H1 (cell line): ENCODE data around the gene ZFTA.

Experiments used
- CBX5 ChIP-seq: fragments of 300-800, 300-1000 bp; sonication (generic); IDR thresholded peaks from 2 replicates; pipeline ENCODE4 v1.7.1; 2016; ENCODE audit warnings: antibody characterized with exemption, low read length, low read depth
- CEBPB ChIP-seq: IDR thresholded peaks from 2 replicates; pipeline ENCODE4 v1.6.1; 2012; ENCODE audit warnings: low read depth, low read length
- CTCF ChIP-seq, 3 experiments: IDR thresholded peaks; 1 replicate in 2 of 3; 2 replicates in 1 of 3; pipeline versions ENCODE4 v1.5.1 to v1.6.1; 2011; ENCODE audit warnings: low read length in 3 of 3, mild to moderate bottlenecking in 3 of 3, inconsistent platforms in 2 of 3, low read depth in 1 of 3, moderate library complexity in 1 of 3; ENCODE audit not compliant: insufficient read depth in 1 of 3; ENCODE audit errors: control extremely low read depth in 1 of 3
- GABPA ChIP-seq: IDR thresholded peaks from 2 replicates; pipeline ENCODE4 v1.6.1; 2011; ENCODE audit warnings: mild to moderate bottlenecking, low read length, moderate library complexity, borderline replicate concordance; ENCODE audit not compliant: insufficient read depth
- HDAC6 ChIP-seq: IDR thresholded peaks from one replicate; pipeline ENCODE4 v1.7.1; 2012; ENCODE audit warnings: low read depth, mild to moderate bottlenecking, inconsistent platforms, low read length, moderate library complexity
- MAFK ChIP-seq: IDR thresholded peaks from 2 replicates; pipeline ENCODE4 v1.6.1; 2012; ENCODE audit warnings: low read depth, mild to moderate bottlenecking, improper control_type of control experiment, low read length
- MAX ChIP-seq: IDR thresholded peaks from 2 replicates; pipeline ENCODE4 v1.6.1; 2012; ENCODE audit warnings: inconsistent platforms
- POLR2A ChIP-seq, 2 experiments: IDR thresholded peaks; 1 replicate in 1 of 2; 2 replicates in 1 of 2; pipeline ENCODE4 v1.6.1; 2011; ENCODE audit warnings: low read depth in 2 of 2, low read length in 2 of 2, mild to moderate bottlenecking in 2 of 2; ENCODE audit errors: control extremely low read depth in 1 of 2
- POLR2AphosphoS5 ChIP-seq: IDR thresholded peaks from 2 replicates; pipeline ENCODE4 v1.6.1; 2011; ENCODE audit warnings: low read depth, low read length

GRCh38 chr11:63745304-63746170, 23.0 kb downstream of the ZFTA start:
- TF ChIP-seq CTCF (IDR thresholded peaks at IDR 0.05; ENCODE audit: control extremely low read depth in 1 of 3, insufficient read depth in 1 of 3, low read depth in 1 of 3, low read length in 3 of 3): no peak
- no peak for TF ChIP-seq MAFK
- TF ChIP-seq CEBPB: no peak
- no peak for TF ChIP-seq POLR2AphosphoS5
- no peak for TF ChIP-seq POLR2A (IDR thresholded peaks at IDR 0.05; ENCODE audit: control extremely low read depth in 1 of 2, low read depth in 2 of 2, low read length in 2 of 2)
- no peak for TF ChIP-seq GABPA
- TF ChIP-seq HDAC6: no peak
- no peak for TF ChIP-seq MAX
- TF ChIP-seq CBX5: no peak
